HG03135 (cell line): ENCODE measurements around the gene TSG101.

ENCODE experiments used
- ATAC-seq: cut with Tn5 transposase; IDR thresholded peaks from one replicate; pipeline ENCODE4 v1.9.1; 2021; ENCODE audit warnings: mild to moderate bottlenecking, moderate library complexity; ENCODE audit not compliant: unreplicated experiment

The TSG101 gene

DNA sequence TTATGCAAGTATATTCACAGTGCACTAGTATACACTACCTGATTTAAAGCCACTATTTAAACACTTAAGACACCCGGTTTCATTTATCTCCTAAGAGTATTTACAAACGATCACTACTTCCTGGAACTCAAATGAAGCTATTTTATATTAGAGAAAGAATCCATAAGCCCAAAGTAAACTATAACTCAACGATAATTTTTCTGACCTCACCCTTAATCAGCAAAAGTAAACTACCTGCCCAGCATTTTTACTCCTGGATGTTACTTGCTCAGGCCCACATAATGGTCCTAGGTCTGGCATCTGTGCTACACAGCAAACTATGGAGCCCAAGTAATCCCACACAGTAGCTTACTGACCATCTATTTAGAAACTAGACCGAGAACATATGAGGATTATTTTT, 33.4 kb downstream of the TSG101 start:
- ATAC-seq: no peak

- ATAC-seq: no peak
Observed at GRCh38 chr11:18492888-18493287, 33.9 kb downstream of the TSG101 start.

DNA sequence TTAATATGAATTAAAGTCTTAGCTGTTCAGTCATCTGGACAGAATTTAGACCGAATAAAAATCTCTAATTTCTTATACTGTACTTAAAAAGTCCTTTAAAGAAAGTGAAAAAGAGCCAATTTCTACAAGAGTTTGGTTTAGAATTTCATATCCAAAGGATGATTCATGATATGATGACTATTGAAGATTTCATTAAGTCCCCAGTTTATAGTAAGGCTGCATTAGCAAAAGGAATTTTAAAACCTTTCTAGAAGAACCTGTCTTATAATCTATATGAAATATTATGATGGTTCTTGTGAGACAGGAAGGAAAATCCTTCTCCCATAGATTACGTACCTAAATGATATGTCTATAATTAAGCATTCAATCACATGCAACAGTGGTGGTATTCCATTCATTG, 34.8 kb downstream of the TSG101 start:
- ATAC-seq: no peak

DNA sequence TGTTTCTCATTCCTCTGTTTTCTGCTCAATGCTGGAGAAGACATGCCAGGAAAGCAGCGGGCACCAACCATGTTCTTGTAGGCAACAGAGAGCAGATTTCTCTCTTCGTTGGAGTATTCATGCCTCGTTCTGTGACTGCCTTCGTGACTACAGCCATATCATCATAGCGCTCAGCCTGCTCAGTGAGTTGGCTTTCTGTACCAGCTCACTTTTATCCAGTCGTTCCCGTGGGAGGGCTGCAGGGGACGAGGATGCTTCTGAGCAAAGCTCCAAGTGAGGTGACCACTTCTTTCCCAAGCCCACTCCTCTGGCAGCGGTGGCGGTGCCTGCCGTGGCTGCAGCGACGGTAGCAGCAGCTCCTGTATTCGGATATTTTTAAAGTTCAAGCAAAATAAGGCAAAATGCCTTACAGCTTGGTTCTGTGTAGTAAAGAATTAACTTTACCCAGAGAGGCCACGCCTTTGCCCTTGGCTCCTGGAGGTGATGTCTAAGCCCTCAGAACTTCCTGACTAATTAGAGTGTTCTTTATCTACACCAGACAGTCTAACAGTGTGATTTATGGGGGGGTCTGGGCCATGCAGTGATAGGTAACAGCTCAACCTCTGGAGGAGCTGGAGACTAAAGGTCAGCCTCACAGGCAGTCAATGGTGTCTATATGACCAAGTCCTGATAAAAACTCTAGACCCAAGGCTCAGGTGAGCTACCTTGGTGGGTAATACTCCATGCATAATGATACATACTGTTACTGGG, 35.8 kb downstream of the TSG101 start:
- no peak for ATAC-seq

DNA sequence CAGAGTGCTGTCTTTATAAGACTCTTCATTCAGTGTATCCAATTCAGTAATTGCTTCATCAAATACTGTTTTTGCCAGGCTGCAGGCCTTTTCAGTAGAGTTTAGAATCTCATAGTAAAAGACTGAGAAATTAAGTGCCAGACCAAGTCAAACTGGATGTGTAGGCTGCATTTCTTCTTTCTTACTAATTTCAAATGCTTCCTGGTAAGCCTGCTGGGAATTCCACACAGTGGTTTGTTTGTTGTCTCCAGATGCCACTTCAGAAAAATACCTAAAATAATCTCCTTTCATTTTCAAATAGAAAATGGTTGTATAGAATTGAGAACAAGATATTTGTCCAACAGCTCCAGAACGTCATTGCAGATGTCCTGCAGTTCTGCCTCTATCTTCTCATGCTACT, 36.4 kb downstream of the TSG101 start:
- ATAC-seq: no peak

GRCh38 chr11:18485913-18486528, 40.7 kb downstream of the TSG101 start:
- no peak for ATAC-seq

GRCh38 chr11:18479063-18479462, 47.7 kb downstream of the TSG101 start:
- no peak for ATAC-seq

DNA sequence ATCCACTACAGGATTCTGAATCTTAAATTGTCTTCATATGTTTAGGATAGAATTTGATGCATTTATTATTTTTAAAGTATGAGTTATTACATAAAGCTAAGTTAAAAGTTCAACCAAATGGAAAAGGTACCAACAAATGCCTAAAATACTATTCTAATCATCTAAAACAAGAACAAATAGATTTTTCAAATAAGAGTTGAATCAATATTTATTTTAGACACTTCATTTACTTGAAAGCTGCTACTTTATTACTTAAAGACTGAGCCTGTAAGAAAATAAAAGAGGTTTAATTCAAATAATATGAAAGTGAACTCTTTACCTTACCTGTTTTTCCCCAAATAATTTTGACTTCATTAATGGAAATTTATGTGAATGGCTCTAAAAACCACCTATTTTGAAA, 54.2 kb downstream of the TSG101 start:
- no peak for ATAC-seq

GRCh38 chr11:18471995-18472394, 54.7 kb downstream of the TSG101 start:
- ATAC-seq: no peak

- no peak for ATAC-seq
Observed at GRCh38 chr11:18468961-18469360, 57.8 kb downstream of the TSG101 start.

DNA sequence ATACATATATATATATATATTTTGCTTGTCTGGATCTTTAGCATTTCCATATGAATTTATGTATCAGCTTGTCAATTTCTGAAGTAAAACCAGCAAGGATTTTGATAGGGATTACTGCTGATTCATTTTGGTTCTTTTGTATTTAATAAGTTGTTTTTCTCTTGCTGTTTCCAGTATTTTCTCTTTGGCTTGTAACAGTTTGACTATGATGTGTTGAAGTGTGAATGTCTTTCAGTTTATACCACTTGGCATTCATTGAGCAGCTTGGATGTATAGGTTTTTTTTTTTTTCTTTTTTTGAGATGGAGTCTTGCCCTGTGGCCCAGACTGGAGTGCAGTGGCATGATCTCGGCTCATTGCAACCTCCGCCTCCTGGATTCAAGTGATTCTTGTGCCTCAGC, 58.7 kb downstream of the TSG101 start:
- ATAC-seq: no peak

DNA sequence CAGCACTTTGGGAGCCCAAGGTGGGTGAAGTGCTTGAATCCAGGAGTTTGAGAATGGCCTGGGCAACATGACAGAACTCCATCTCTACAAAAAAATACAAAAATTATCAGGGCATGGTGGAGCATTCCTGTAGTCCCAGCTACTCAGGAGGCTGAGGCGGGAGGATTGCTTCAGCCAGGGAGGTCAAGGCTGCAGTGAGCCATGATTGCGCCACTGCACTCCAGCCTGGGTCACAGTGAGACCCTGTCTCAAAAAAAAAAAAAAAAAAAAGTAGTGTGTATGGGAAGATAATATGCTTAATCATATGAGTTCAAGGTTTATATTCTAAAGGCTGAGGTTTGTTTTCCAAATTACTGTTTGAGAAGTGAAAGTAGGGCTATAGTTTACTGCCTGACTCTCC, 60.3 kb downstream of the TSG101 start:
- ATAC-seq: no peak

DNA sequence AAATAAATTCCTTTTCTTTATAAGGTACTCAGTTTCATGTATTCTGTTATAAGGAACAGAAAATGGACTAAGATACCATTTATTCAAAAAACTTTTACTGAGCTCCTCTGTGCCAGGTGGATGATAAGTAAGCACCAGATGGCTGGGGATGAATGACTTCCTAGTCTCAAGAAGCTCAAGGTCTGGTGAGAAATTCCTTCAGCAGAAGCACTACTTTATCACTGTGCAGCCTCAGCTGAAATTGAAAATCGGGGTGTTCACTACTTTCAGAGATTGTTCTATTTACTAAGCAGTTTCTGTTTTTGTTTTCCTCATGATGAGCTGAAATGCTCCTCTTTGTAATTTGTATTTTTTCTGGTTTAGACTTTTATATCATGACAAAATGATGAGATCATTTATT, 63.3 kb downstream of the TSG101 start:
- no peak for ATAC-seq

- no peak for ATAC-seq
Observed at GRCh38 chr11:18461909-18462308, 64.8 kb downstream of the TSG101 start.

DNA sequence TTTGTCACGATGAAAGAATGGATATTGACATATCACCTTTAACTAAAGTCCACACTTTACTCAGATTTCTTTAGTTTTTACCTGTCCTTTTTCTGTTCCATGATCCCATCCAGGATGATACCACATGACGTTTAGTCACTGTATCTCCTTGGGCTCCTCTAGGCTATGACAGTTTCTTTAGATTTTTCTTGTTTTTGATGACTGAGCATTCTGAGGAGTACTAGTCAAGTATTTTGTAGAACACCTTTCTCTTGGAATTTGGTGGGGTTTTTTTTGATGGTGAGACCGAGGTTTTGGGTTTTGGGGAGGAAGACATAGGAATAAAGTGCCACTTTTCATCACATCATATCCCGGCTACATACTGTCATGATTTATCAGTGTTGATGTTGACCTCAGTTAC, 67.1 kb downstream of the TSG101 start:
- ATAC-seq: no peak

GRCh38 chr11:18457450-18457849, 69.3 kb downstream of the TSG101 start:
- no peak for ATAC-seq

DNA sequence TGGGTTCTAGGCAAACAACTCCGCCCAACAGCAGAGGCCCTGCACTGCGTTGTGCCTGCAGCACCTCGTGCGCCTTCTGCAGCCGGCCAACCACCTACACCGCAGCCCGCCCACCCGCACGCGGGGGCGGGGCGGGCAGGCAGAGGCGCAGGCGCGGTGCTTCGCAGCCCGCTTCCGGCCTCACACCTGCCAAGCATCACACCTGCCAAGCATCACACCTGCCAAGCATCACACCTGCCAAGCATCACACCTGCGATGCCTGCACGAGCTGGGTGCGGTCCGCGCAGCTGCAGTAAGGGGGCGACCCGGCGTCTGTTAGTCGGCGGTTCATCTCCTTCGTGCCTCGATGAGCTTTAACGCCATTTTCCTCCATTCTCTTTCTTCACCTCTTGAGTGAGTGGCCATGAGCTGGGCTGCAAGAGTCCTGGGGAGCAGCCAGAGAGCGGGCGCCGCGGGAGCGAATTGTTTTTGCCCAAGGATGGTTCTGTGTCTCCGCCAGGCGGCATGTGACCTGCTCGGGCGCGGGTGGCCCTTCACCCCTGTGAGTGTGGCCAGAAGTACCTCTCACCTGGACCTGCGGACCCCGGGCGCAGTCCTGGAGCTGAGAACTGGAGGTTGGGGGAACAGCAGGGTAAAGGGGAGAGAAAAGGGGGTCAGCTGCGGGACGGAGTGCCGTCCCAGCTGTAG, 70.9 kb downstream of the TSG101 start, which contains the start of gene LDHAL6A:
TSS of gene LDHAL6A (plus strand) at position 171 of the 687 bp plus-strand sequence. CDS start 825 bp downstream, outside the sequence.
- no peak for ATAC-seq

DNA sequence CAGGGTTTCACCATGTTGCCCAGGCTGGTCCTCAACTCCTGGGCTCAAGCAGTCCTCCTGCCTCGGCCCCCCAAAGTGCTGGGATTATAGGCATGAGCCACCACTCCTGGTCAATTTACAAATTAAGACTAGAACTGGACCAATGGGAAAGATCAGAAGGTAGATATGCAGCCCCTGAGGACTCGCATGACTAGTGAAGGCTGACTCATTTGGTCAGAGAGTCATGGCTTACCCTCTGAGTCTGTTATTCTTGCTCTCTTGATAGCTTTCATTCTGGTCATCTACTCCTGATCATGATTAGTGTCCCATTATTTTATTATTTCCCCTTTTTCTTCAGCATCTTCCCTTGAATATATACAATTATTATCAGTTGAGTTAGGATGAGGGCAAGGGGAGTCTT, 73.8 kb downstream of the TSG101 start:
- no peak for ATAC-seq

DNA sequence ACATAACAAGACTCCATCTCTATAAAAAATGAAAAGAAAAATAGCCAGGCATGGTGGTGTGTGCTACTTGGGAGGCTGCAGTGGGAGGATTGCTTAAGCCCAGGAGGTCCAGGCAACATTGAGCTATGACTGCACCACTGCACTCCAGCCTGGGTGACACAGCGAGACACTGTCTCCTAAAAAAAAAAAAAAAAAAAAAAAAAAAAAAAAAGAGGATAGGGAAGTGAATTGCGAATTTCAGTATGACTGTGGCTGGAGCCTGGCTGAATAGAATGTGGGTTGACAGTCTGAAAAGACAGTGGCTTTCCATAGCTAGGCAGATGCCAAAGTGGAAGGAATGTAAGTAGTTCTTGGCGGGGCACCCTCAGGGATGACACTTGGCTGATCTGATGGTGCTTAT, 77.5 kb downstream of the TSG101 start:
- ATAC-seq: no peak

DNA sequence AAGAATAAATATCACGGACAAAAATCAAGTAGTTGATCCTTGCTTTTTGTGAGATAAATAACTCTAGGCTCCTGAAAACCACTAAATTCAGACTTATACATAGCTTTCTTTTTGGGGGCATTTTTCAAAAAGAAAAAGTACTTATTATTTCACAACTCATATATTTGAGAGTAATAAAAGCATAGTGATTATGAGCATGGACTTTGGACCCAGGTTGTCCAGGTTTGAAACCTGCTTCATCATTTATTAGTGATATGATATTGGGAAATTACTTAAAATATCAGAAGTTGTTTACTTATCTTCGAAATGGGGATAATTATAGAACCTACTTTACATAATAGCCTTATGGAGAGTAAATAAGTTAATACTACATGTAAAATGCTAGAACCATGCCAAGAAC, 88.1 kb downstream of the TSG101 start:
- no peak for ATAC-seq
